Ishikawa (cell line): Measurements from ENCODE around the gene JARID2.

Experiments used
- CEBPB ChIP-seq: IDR thresholded peaks from 2 replicates; pipeline ENCODE4 v1.6.1; 2012
- EGR1 ChIP-seq: IDR thresholded peaks from 2 replicates; pipeline ENCODE4 v1.6.1; 2012
- EP300 ChIP-seq: IDR thresholded peaks from 2 replicates; pipeline ENCODE4 v1.6.1; 2012; ENCODE audit warnings: borderline replicate concordance
- NFIC ChIP-seq: IDR thresholded peaks from 2 replicates; pipeline ENCODE4 v1.6.1; 2012
- TAF1 ChIP-seq: IDR thresholded peaks from 2 replicates; pipeline ENCODE4 v1.6.1; 2012; ENCODE audit warnings: low read depth, mild to moderate bottlenecking
- TCF12 ChIP-seq: IDR thresholded peaks from 2 replicates; pipeline ENCODE4 v1.6.1; 2012; ENCODE audit warnings: low read depth
- TEAD4 ChIP-seq: IDR thresholded peaks from 2 replicates; pipeline ENCODE4 v1.6.1; 2012
- YY1 ChIP-seq: IDR thresholded peaks from 2 replicates; pipeline ENCODE4 v1.6.1; 2012; ENCODE audit warnings: low read depth
- ZBTB7A ChIP-seq: IDR thresholded peaks from 2 replicates; pipeline ENCODE4 v1.6.1; 2012; ENCODE audit warnings: low read depth
- TF ChIP-seq, protein P1 (sequence below): IDR thresholded peaks from 2 replicates; pipeline ENCODE4 v1.6.1; 2012; ENCODE audit warnings: low read depth, mild to moderate bottlenecking
- TF ChIP-seq, protein P2 (sequence below): IDR thresholded peaks from 2 replicates; pipeline ENCODE4 v1.6.1; 2012
- TF ChIP-seq, protein P3 (sequence below): IDR thresholded peaks from 2 replicates; pipeline ENCODE4 v1.6.1; 2012

DNA sequence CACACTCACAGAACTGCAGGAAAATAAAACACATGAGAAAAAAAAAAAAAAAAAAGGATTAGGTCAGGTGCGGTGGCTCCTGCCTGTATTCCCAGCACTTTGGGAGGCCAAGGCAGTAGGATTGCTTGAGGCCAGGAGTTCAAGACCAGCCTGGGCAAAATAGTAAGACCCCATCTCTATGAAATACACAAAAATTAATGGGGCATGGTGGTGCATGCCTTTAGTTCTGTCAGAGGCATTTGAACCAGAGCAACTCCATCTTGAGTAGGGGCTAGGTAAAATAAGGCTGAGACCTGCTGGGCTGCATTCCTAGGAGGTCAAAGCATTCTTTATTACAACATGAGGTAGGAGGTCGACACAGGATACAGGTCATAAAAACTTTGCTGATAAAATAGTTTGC is 39.0 kb upstream of the JARID2 start:
- TF ChIP-seq ZBTB7A (no peak), CEBPB (no peak), TEAD4 (no peak), EGR1 (no peak), YY1 (no peak), TAF1 (no peak), EP300 (no peak), NFIC (no peak), TCF12 (no peak)
- TF ChIP-seq, protein P1, sequence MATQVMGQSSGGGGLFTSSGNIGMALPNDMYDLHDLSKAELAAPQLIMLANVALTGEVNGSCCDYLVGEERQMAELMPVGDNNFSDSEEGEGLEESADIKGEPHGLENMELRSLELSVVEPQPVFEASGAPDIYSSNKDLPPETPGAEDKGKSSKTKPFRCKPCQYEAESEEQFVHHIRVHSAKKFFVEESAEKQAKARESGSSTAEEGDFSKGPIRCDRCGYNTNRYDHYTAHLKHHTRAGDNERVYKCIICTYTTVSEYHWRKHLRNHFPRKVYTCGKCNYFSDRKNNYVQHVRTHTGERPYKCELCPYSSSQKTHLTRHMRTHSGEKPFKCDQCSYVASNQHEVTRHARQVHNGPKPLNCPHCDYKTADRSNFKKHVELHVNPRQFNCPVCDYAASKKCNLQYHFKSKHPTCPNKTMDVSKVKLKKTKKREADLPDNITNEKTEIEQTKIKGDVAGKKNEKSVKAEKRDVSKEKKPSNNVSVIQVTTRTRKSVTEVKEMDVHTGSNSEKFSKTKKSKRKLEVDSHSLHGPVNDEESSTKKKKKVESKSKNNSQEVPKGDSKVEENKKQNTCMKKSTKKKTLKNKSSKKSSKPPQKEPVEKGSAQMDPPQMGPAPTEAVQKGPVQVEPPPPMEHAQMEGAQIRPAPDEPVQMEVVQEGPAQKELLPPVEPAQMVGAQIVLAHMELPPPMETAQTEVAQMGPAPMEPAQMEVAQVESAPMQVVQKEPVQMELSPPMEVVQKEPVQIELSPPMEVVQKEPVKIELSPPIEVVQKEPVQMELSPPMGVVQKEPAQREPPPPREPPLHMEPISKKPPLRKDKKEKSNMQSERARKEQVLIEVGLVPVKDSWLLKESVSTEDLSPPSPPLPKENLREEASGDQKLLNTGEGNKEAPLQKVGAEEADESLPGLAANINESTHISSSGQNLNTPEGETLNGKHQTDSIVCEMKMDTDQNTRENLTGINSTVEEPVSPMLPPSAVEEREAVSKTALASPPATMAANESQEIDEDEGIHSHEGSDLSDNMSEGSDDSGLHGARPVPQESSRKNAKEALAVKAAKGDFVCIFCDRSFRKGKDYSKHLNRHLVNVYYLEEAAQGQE = no peak
- TF ChIP-seq, protein P2, sequence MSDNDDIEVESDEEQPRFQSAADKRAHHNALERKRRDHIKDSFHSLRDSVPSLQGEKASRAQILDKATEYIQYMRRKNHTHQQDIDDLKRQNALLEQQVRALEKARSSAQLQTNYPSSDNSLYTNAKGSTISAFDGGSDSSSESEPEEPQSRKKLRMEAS = no peak
- TF ChIP-seq, protein P3, sequence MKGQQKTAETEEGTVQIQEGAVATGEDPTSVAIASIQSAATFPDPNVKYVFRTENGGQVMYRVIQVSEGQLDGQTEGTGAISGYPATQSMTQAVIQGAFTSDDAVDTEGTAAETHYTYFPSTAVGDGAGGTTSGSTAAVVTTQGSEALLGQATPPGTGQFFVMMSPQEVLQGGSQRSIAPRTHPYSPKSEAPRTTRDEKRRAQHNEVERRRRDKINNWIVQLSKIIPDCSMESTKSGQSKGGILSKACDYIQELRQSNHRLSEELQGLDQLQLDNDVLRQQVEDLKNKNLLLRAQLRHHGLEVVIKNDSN = no peak
